Measurements from ENCODE around the gene AAMP.

DNA sequence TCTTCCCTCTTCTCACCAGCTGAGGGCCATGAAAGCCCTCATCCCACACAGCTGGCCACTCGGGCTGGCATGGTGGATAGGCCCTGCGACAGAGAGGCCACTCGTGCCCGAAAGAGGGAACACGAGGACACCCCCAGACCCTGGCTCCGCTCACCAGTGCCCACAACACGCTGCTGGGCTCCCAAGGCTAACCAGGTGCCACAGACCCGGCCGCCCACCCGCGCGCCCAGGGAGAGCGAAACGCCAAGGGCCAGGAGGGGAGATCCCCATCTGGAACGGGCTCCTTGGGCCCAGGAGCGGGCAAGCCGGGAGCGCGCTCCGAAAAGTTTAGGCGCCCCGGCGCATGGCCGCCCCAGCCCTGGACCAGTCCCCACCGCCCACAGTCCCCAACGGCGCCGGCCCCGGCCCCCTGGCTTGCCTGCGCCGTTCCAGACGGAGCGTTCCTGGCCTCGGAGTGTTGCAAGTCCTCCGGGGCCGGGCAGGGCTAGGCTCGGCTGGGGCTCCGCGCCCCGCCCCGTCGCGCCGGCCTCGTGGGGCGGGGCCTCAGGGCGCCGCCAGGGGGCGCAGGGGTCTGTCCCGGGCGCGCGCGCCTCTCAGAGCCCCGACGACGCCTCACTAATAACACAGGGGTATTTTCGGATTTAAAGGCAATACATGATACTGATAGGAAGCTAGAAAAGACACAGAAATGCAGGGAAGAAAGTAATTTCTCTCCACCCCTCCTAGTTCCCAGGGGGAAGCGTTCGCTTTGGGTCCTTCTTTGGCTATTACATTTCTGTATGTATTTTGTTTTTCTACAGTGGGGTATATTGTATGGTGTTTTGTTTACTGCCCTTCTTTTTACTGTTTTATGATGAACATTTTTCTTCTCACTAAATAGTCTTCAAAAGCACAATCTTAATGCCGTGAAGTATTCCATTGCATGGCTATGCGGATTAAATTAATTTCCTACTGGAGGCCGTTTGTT is 22.4 kb upstream of the AAMP start, which contains the start of gene TMBIM1:
- no peak for TF ChIP-seq EZH2 (IDR thresholded peaks at IDR 0.05; ENCODE audit: borderline replicate concordance)
- TF ChIP-seq, protein P1, sequence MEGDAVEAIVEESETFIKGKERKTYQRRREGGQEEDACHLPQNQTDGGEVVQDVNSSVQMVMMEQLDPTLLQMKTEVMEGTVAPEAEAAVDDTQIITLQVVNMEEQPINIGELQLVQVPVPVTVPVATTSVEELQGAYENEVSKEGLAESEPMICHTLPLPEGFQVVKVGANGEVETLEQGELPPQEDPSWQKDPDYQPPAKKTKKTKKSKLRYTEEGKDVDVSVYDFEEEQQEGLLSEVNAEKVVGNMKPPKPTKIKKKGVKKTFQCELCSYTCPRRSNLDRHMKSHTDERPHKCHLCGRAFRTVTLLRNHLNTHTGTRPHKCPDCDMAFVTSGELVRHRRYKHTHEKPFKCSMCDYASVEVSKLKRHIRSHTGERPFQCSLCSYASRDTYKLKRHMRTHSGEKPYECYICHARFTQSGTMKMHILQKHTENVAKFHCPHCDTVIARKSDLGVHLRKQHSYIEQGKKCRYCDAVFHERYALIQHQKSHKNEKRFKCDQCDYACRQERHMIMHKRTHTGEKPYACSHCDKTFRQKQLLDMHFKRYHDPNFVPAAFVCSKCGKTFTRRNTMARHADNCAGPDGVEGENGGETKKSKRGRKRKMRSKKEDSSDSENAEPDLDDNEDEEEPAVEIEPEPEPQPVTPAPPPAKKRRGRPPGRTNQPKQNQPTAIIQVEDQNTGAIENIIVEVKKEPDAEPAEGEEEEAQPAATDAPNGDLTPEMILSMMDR (IDR thresholded peaks at IDR 0.05; ENCODE audit: poor library complexity) = peak; percentile 67
- no peak for TF ChIP-seq EZH2phosphoT487 (IDR thresholded peaks at IDR 0.05; ENCODE audit: low read depth, severe bottlenecking, unreplicated experiment)

Data from hepatocyte (in vitro differentiated cells).